SK-N-SH treated with all-trans-retinoic acid at 6 μM for 48 hours (cell line): ENCODE measurements around the gene GAREM1.

Experiments
- ATAC-seq: fragments of 200-7000 bp; cut with Tn5 transposase; 3 replicates; pipeline ENCODE4 v1.9.1; 2020; ENCODE audit warnings: mild to moderate bottlenecking, moderate library complexity
- ARNTL ChIP-seq: fragments of 450-650 bp; formaldehyde crosslinking; IDR thresholded peaks from 2 replicates; pipeline ENCODE4 v1.5.0; 2020; ENCODE audit warnings: low read depth, mild to moderate bottlenecking, moderate library complexity, borderline replicate concordance
- BACH2 ChIP-seq: fragments of 250-450 bp; sonication (Bioruptor Pico); IDR thresholded peaks from 2 replicates; pipeline ENCODE4 v1.9.0; 2021; ENCODE audit warnings: mild to moderate bottlenecking, borderline replicate concordance
- CSDC2 ChIP-seq: fragments of 250-450 bp; sonication (Bioruptor Pico); IDR thresholded peaks from 2 replicates; pipeline ENCODE4 v1.5.0; 2020; ENCODE audit warnings: mild to moderate bottlenecking, moderate library complexity
- ESRRG ChIP-seq: fragments of 250-450 bp; sonication (Bioruptor Pico); IDR thresholded peaks from 2 replicates; pipeline ENCODE4 v1.6.1; 2021; ENCODE audit warnings: mild to moderate bottlenecking
- GLIS3 ChIP-seq: fragments of 250-450 bp; sonication (Bioruptor Pico); IDR thresholded peaks from 2 replicates; pipeline ENCODE4 v1.5.0; 2020; ENCODE audit warnings: mild to moderate bottlenecking, moderate library complexity
- ISL1 ChIP-seq: fragments of 250-450 bp; sonication (Bioruptor Pico); IDR thresholded peaks from 2 replicates; pipeline ENCODE4 v2.1.2; 2022; ENCODE audit warnings: mild to moderate bottlenecking, moderate library complexity
- OSR1 ChIP-seq: fragments of 250-450 bp; sonication (Bioruptor Pico); IDR thresholded peaks from 2 replicates; pipeline ENCODE4 v1.8.0; 2022; ENCODE audit warnings: moderate library complexity, mild to moderate bottlenecking, inconsistent platforms
- PPARA ChIP-seq: fragments of 250-450 bp; sonication (Bioruptor Pico); IDR thresholded peaks from 2 replicates; pipeline ENCODE4 v1.5.0; 2020; ENCODE audit warnings: mild to moderate bottlenecking, borderline replicate concordance
- RARB ChIP-seq: fragments of 250-450 bp; sonication (Bioruptor Pico); IDR thresholded peaks from 2 replicates; pipeline ENCODE4 v1.8.0; 2021; ENCODE audit warnings: mild to moderate bottlenecking, moderate library complexity
- SNAI2 ChIP-seq: fragments of 250-450 bp; sonication (Bioruptor Pico); IDR thresholded peaks from 2 replicates; pipeline ENCODE4 v1.5.0; 2020; ENCODE audit warnings: mild to moderate bottlenecking, moderate library complexity
- TCF4 ChIP-seq: fragments of 250-450 bp; sonication (Bioruptor Pico); IDR thresholded peaks from 2 replicates; pipeline ENCODE4 v1.8.0; 2021; ENCODE audit warnings: mild to moderate bottlenecking, moderate library complexity, borderline replicate concordance
- TOX ChIP-seq: fragments of 250-450 bp; sonication (Bioruptor Pico); IDR thresholded peaks from 2 replicates; pipeline ENCODE4 v1.8.0; 2021; ENCODE audit warnings: mild to moderate bottlenecking, moderate library complexity, borderline replicate concordance
- ZC3H10 ChIP-seq: fragments of 250-450 bp; sonication (Bioruptor Pico); IDR thresholded peaks from 2 replicates; pipeline ENCODE4 v1.5.1; 2021; ENCODE audit warnings: mild to moderate bottlenecking, moderate library complexity
- ZFP3 ChIP-seq: fragments of 250-450 bp; sonication (Bioruptor Pico); IDR thresholded peaks from 2 replicates; pipeline ENCODE4 v1.5.0; 2020; ENCODE audit warnings: mild to moderate bottlenecking, moderate library complexity
- ZFP30 ChIP-seq: fragments of 450-650 bp; formaldehyde crosslinking; IDR thresholded peaks from 2 replicates; pipeline ENCODE4 v1.5.0; 2022; ENCODE audit warnings: mild to moderate bottlenecking, moderate library complexity
- ZNF565 ChIP-seq: fragments of 450-650 bp; formaldehyde crosslinking; conservative IDR thresholded peaks from 2 replicates; pipeline ENCODE4 v1.5.0; 2020; ENCODE audit warnings: low read depth, mild to moderate bottlenecking, moderate library complexity
- ZNF70 ChIP-seq: fragments of 450-650 bp; formaldehyde crosslinking; IDR thresholded peaks from 2 replicates; pipeline ENCODE4 v1.5.0; 2020; ENCODE audit warnings: mild to moderate bottlenecking, moderate library complexity
- ZNF8 ChIP-seq: fragments of 450-650 bp; formaldehyde crosslinking; IDR thresholded peaks from 2 replicates; pipeline ENCODE4 v1.5.0; 2020; ENCODE audit warnings: mild to moderate bottlenecking, moderate library complexity
- TF ChIP-seq, protein P1 (sequence below): fragments of 250-450 bp; sonication (Bioruptor Pico); IDR thresholded peaks from 2 replicates; pipeline ENCODE4 v1.8.0; 2020; ENCODE audit warnings: mild to moderate bottlenecking, moderate library complexity, borderline replicate concordance
- TF ChIP-seq, protein P2 (sequence below): fragments of 250-450 bp; sonication (Bioruptor Pico); IDR thresholded peaks from 2 replicates; pipeline ENCODE4 v1.5.1; 2021; ENCODE audit warnings: mild to moderate bottlenecking, moderate library complexity
- TF ChIP-seq, protein P3 (sequence below): fragments of 250-450 bp; sonication (Bioruptor Pico); IDR thresholded peaks from 2 replicates; pipeline ENCODE4 v1.5.1; 2020; ENCODE audit warnings: low read depth, mild to moderate bottlenecking, moderate library complexity
- TF ChIP-seq, protein P4 (sequence below): fragments of 250-450 bp; sonication (Bioruptor Pico); IDR thresholded peaks from 2 replicates; pipeline ENCODE4 v1.8.0; 2021; ENCODE audit warnings: low read depth, mild to moderate bottlenecking, moderate library complexity, borderline replicate concordance

Gene GAREM1

DNA sequence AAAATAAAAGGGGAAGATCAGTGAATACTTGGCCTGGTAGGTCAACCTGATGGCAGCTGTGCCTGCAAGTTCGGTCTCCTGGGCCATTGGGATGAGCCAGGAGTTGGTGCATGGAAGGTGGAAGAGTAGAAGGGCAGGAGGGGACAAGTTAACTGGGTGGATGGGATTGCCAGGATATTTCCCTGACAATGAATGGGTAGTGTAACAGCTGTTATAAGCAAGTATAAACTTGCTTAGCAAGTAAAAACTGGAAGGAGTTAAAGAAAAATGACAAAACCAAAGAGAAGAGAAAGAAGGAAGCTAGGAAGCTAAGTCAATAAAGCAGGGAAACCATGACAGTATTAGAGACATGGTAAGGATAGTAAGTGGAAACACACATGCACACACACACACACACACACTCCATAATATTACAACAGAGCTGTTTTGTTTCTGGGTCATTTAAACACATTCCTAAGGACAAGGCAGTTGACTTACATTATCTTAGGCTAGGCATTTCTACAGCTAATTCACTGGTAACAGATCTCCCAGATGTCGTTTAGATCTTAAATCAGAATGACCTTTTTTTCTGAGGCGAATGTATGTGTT, 251.2 kb downstream of the GAREM1 start:
- no peak for TF ChIP-seq PPARA (CRISPR knock-in tag)
- no peak for TF ChIP-seq SNAI2 (CRISPR knock-in tag)
- TF ChIP-seq ZNF565 (CRISPR knock-in tag) = no peak
- no peak for TF ChIP-seq TCF4 (CRISPR knock-in tag)
- TF ChIP-seq ZC3H10 (CRISPR knock-in tag) = no peak
- TF ChIP-seq ARNTL (CRISPR knock-in tag) = no peak
- no peak for TF ChIP-seq GLIS3
- TF ChIP-seq ISL1 (CRISPR knock-in tag) = no peak
- TF ChIP-seq ZFP3 (CRISPR knock-in tag) = no peak
- TF ChIP-seq, protein P1, sequence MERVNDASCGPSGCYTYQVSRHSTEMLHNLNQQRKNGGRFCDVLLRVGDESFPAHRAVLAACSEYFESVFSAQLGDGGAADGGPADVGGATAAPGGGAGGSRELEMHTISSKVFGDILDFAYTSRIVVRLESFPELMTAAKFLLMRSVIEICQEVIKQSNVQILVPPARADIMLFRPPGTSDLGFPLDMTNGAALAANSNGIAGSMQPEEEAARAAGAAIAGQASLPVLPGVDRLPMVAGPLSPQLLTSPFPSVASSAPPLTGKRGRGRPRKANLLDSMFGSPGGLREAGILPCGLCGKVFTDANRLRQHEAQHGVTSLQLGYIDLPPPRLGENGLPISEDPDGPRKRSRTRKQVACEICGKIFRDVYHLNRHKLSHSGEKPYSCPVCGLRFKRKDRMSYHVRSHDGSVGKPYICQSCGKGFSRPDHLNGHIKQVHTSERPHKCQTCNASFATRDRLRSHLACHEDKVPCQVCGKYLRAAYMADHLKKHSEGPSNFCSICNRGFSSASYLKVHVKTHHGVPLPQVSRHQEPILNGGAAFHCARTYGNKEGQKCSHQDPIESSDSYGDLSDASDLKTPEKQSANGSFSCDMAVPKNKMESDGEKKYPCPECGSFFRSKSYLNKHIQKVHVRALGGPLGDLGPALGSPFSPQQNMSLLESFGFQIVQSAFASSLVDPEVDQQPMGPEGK = no peak
- no peak for TF ChIP-seq ZFP30 (CRISPR knock-in tag)
- no peak for TF ChIP-seq TOX (CRISPR knock-in tag)
- no peak for TF ChIP-seq CSDC2 (CRISPR knock-in tag)
- no peak for TF ChIP-seq ZNF70 (CRISPR knock-in tag)
- TF ChIP-seq, protein P2, sequence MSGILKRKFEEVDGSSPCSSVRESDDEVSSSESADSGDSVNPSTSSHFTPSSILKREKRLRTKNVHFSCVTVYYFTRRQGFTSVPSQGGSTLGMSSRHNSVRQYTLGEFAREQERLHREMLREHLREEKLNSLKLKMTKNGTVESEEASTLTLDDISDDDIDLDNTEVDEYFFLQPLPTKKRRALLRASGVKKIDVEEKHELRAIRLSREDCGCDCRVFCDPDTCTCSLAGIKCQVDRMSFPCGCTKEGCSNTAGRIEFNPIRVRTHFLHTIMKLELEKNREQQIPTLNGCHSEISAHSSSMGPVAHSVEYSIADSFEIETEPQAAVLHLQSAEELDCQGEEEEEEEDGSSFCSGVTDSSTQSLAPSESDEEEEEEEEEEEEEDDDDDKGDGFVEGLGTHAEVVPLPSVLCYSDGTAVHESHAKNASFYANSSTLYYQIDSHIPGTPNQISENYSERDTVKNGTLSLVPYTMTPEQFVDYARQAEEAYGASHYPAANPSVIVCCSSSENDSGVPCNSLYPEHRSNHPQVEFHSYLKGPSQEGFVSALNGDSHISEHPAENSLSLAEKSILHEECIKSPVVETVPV (CRISPR knock-in tag) = no peak
- TF ChIP-seq, protein P3, sequence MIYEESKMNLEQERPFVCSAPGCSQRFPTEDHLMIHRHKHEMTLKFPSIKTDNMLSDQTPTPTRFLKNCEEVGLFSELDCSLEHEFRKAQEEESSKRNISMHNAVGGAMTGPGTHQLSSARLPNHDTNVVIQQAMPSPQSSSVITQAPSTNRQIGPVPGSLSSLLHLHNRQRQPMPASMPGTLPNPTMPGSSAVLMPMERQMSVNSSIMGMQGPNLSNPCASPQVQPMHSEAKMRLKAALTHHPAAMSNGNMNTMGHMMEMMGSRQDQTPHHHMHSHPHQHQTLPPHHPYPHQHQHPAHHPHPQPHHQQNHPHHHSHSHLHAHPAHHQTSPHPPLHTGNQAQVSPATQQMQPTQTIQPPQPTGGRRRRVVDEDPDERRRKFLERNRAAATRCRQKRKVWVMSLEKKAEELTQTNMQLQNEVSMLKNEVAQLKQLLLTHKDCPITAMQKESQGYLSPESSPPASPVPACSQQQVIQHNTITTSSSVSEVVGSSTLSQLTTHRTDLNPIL (CRISPR knock-in tag) = no peak
- TF ChIP-seq BACH2 (CRISPR knock-in tag) = no peak
- no peak for ATAC-seq

DNA sequence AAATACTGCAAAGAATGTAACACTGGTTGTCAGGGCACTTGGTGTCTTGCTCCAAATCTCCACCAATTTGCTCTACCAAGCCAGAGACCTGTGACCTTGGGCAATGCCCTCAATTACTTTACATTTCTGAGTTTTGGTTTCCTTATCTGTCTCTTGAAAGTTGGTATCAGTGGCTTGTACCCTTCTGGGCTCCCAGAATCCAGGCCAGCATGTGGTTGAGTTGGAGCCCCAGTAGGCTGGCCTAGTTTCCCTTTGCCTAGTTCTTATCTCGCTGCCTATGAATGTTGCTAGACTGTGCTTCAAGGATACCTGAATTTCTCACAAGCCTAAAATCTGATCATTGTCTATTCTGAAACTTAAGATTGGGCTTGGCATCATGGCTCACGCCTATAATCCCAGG, 254.3 kb downstream of the GAREM1 start:
- TF ChIP-seq ZFP30 (CRISPR knock-in tag) (no peak), RARB (CRISPR knock-in tag) (no peak), GLIS3 (no peak), SNAI2 (CRISPR knock-in tag) (no peak), ZNF8 (CRISPR knock-in tag) (no peak), ARNTL (CRISPR knock-in tag) (no peak), OSR1 (CRISPR knock-in tag) (no peak), CSDC2 (CRISPR knock-in tag) (no peak), ZNF565 (CRISPR knock-in tag) (no peak), ESRRG (CRISPR knock-in tag) (no peak)
- no peak for ATAC-seq

DNA sequence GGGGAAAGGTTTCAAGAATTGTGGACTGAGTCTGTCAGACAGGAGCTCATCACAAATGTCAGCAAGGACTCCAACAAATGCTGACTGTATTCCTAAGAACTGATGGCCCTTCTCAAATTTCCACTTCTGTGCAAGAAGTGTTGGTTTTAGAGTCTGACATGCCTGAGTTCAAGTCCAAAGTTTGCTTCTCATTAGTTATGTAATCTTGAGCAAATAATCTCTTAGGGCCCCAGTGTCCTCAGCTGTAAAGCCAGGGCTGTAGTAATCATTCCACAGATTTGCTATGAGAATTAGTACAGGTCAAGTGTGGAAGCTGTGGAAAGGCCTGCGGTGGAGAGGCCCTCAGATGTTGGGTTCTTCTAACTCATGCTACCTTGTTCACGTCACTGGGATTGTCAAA, 257.0 kb downstream of the GAREM1 start:
- TF ChIP-seq SNAI2 (CRISPR knock-in tag) (no peak), CSDC2 (CRISPR knock-in tag) (no peak), BACH2 (CRISPR knock-in tag) (no peak), ARNTL (CRISPR knock-in tag) (no peak), GLIS3 (no peak), RARB (CRISPR knock-in tag) (no peak), TCF4 (CRISPR knock-in tag) (no peak), ESRRG (CRISPR knock-in tag) (no peak), ZFP3 (CRISPR knock-in tag) (no peak)
- TF ChIP-seq, protein P1 = no peak
- TF ChIP-seq, protein P4, sequence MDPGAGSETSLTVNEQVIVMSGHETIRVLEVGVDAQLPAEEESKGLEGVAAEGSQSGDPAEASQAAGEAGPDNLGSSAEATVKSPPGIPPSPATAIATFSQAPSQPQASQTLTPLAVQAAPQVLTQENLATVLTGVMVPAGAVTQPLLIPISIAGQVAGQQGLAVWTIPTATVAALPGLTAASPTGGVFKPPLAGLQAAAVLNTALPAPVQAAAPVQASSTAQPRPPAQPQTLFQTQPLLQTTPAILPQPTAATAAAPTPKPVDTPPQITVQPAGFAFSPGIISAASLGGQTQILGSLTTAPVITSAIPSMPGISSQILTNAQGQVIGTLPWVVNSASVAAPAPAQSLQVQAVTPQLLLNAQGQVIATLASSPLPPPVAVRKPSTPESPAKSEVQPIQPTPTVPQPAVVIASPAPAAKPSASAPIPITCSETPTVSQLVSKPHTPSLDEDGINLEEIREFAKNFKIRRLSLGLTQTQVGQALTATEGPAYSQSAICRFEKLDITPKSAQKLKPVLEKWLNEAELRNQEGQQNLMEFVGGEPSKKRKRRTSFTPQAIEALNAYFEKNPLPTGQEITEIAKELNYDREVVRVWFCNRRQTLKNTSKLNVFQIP (CRISPR knock-in tag) = no peak
- no peak for ATAC-seq
